HG02759 (cell line): Measurements from ENCODE around the gene CALR3.
"Not testable (repeated sequence)": the region's sequence is repeated elsewhere in the genome, so short reads cannot be mapped to it uniquely, and the experiment has no call there.

ENCODE experiments used
- ATAC-seq: cut with Tn5 transposase; IDR thresholded peaks from one replicate; pipeline ENCODE4 v1.9.1; 2021; ENCODE audit warnings: mild to moderate bottlenecking, moderate library complexity; ENCODE audit not compliant: unreplicated experiment

The CALR3 gene

DNA sequence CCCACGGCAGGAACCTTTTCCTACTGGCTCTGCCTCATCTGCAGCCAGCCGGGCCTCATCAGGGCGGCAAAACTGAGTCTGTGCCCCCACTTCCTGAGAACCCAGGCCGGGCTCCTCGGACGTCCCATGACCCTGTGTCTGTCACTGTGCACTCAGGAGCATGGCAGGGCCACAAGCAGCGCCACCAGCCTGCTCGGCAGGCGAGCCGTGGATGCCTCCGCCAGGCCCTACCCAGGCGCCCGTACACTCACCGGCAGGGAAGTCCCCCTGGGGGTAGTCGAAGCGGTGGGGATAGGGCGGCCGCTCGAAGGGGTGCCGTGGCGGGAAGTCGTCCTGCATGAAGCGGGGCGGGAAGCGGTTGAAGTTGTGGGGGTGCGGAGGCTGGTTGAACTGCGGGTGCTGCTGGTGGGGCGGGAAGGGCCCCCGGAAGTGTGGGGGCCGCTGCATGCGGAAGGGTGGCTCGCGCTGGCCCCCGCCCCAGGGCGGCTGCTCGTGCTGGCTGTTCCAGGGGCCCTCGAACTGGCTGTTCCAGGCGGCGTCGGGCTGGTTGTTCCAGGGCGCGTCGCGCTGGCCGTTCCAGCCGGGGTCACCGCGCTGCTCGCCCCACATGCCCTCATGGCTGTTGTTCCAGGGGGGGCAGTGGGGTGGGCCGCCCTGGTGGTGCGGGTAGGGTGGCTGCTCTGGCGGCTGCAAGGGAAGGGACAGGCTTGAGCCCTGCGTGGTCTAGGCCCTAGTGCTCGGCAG is 29.2 kb upstream of the CALR3 start:
- ATAC-seq, result no peak

DNA sequence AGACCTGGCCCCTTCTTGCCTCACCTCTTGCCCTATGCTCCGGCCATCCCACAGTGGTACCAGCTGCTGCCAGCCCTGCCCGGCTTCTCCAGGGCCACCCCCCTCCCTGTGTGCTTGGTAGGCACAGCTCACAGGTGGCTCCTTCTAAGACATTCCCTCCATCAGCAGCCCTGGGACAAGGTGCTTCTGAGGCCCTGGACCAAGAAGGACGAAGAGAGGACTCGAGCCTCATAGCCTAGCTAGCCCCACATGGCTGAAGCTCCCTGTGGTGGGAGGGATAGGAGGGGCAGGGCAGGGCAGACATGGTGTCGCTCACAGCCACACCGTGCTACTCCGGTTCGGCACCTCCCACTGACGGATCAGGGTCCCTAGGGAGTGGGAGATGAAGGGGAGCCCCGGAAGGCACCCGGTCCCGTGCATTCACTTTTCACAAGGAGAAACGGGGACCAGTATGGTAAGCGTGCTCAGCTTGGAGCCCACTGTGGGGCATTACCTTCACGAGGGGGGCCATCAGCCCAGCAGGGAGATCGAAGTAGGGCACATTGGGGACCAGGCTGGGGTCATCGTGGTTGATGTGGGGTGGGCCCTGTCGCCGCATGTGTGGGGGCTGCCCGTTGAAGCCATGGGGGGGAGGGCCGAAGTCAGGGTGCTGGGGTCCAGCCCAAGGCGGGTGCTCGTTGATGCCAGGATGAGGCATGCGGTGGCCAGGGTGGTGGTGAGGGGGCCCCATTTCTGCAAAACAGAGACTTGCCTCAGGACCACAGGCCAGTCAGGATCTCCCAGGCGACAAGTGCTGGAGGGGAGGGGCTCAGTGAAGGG is 26.8 kb upstream of the CALR3 start:
- no peak for ATAC-seq

DNA sequence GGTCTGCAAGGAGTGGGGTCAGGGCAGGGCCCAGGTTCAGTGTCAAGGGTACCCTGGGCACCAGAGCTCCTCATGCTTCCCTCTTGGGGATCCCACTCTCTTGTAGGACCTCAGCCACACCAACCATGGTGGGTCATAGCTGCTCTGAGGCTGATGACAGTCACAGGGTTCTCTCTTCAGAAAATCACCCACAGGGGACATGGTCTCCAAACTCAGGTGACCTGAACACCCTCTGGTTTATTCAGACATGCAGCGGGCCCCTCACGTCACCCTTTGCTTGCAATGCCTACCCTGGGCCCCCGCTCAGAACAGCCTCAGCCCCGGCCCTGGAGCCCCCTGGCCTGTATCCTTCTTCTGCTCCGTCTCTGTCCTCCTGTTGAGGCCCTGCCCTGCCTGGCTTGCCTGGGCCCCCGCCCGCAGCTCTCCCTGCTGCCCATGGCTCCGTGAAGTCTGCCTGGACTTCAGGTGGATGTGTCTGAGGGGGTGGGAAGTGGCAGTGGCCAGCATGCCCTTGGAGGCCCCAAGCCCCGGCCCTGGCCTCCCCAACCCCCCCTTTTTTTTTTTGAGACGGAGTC is 25.8 kb upstream of the CALR3 start:
- no peak for ATAC-seq

DNA sequence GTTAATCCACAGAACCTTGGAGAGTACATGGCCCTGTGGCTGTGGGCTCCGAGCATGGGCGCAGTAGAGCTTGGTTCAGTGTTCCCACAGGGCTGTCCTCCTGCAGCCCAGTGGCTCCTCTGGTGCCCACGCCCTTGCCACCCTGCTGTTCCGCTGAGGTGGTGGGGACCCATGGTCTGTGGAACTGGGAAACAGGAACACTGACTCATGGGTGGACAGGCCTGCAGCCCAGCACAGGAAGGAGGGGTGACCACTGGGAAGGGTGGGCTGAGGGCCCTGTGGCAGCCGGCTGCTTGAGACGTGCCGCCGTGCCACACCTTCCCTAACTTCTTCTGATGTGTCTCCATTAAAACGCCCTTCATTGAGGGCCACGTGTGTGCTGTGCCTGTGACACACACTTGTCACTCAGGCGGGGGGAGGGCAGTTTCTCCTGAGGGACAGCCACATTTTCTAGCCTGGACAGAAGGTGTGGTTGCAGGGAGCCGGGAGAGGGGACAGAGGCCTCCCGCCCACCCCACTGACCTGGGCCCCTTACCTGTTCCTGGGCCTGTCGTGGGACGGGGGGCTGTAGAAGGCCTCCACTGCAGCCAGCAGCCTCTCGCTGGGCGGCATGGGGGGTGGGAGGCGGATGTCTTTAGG is 25.1 kb upstream of the CALR3 start:
- ATAC-seq, result no peak

DNA sequence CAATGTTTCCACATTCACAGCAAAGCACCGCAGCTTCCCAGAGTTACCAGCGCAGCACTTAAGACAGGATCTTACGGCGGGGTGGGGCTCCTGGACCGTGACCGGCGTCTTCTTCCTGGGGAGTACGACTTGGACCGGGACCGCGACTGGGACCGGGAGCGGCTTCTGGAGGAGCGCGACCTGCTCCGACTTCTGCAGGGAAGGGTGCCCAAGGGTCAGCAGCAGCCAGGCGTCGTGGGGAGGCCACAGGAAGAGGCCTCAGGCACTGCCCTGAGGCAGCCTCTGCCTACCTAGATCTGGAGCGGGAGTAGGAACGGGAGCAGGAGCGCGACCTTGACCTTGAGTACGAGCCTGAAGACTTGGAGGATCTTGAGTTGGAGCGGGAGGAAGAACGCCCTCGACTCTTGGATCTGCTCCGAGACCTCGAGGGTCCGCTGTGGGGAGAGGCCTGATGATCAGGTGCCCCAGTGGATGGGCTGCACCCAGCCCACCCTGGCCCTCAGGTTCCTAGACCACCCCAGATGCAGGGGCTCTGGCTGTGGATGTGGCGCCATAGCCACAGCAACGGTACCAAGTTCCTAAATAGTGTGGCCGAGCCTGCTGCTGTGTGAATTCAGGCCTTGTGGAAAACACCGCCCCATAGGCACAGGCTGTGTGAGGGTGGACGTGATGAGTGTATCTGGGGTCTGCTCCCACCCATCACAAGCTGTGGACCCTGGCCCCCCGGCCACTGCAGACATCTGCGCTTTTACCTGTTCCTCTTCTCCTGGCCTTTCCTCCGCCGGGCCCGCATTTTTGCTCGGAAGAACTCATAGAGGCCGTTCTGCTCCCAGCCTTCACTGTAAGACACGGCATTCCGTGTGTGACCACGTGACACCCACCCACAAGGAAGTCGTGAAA is 24.4 kb upstream of the CALR3 start:
- no peak for ATAC-seq

DNA sequence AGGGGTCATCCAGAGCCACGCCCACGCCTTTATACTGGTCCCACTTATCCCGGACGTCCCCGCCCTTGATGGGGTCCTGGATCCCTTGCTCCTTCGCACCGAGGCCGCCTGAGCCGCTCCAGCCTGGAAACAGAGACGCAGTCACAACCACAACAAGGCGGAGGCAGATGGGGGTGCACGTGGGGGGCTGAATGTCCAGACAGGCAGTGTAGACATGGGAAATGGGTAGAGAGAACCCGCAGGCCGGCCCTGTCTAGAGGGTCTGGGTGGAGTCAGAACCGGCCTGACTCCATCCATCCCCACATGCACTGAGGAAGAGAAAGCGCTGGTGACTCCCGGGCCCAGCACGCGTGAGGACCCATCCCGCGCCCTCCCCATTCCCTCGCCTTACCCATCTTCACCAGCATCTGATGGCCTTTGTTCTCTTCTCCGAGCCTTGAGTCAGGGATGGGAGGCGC is 23.3 kb upstream of the CALR3 start:
- no peak for ATAC-seq

DNA sequence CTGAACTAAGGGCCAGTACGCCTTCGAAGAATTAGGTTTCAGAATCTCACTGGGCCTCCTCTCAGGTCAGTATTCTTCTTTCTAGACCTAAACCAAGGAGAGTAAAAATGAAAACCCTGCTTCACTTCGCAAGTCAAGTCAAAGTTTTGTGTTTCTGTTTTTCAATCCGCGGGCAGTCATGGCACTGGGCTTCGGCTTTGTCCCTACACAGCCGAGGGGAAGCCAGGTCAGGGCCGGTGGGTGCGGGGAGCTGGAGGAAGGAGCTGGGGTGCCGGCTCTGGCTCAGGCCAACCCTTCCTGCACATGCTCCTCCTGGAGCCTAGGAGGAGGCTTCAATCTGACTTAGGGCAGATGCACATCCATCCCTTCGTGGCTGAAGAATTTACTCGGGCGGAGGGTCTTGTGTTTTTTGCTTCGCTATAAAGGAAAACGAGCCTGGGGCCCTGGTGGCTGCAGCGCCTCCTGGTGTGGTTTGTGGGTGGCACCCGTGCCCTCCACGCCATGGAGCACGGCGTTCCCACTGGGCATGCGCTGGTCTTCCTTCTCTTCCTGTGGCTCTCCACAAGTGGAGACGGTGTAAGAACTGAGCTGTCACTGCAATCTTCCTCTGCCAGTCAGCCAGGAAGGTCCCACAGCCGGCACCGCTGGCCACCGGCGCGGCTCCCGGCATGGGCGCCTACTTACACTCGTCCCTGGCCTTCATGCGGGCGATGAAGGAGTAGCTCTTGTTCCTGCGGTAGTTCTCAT is 22.7 kb upstream of the CALR3 start:
- ATAC-seq, result no peak

DNA sequence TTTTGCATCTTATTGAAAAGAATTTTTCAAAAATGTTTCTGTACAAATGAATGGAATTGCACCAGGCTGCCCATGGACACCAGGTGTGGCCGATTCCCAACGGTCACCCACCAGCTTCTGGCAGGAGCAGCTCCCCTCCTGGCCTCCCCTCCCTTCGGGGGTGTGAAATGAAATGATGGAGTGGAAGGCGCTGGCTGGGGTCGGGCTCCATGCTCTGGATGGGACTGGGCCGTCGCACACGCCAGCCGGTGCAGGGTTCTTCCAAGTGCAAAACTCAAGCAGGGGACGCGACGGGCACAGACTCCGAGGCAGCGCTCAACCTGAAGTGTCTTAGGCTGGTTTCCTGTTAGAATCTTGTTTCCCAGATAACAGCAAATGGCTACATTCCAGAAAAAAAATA is 22.1 kb upstream of the CALR3 start:
- ATAC-seq, result no peak

DNA sequence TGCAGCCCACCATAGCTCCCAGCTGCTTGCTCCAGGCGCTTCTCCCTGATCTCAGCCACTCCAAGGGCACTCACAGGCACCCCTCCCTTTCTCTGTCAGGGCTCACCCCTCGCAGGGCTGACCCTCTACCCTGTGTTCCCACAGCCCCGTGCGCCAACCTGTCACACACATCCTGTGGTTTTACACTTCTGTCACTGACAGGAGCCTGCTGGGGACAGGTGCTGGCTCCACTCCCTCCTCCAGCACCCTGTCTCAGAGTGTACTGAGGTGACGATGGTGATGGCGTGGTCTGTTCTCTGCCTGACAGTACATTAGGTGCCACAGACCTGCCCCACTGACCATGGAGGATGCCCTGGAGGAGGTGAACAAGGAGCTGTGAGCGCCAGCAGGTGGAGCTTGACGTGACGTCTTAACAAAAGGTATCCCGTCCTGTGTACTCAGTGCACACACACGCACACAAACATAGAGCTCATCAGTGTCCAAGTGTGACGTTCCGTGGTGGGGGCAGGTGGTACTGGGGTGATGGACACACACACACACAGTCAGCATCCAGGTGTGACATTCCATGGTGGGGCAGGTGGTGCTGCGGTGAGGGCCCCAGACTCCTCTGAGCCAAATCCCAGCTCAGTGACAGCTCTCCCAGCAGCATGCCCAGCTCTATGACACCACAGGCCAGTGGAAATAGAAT is 21.1 kb upstream of the CALR3 start:
- no peak for ATAC-seq

DNA sequence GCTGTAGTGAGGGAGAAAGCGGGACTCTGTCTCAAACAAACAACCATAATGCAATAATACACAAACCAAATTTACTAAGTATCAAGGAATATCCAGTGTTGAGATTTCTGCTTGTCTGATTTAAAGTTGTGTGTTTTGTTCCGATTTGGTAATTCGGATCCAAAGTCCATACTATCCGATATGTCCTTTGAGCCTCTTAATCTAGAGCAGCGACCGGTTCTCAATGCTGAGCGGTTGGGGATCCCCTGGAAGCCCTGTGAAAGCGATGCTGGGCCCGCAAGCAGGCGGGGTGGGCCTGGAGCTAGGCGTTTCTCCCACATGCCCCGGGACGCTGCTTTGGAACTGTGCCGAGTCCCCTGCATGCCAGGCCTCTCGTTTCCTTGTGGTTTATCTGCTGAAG is 20.4 kb upstream of the CALR3 start:
- ATAC-seq, result no peak

DNA sequence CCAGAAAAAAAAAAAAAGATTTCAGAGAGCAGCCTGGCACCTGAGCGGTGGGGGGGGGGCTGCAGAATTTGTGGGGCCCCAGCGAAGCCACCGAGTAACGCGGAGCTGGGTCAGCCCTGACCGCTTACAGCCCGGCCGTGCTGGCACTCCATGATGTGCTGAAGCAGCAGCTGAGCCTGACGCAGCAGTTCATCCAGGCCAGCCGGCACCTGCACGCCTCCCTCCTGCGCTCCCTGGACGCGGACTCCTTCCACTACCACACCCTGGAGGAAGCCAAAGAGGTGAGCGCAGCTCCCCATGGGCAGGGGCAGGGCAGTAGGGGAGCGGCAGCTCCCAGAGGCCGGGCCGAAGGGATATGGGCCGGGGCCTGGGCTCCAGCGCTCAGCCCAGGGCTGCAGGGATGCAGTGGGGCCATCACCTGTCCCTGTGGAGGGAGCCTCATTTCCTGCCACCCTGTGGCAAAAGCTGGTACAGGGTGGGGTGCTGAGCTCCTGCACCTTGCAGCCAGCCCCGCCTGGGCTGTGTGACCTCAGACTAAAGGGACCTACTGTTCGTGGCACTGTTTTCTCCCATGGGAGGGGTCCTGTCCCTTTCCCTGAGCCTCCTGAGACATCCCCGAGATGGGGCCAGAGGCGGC is 18.5 kb upstream of the CALR3 start:
- ATAC-seq, result no peak

DNA sequence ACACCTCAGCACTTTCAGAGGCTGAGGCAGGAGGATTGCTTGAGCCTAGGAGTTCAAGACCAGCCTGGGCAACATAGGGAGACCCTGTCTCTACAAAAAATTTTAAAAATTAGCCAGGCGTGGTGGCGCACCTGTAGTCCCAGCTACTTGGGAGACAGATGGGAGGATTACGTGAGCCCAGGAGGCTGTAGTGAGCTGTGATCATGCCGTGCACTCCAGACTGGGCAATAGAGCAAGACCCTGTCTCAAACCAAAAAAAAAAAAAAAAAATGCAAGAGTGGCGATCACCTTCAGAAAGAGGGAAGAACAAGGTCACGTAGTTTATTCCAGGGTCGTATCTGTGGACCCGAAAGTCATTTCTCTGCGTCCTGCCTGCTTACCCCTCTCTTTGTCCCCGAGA is 16.6 kb upstream of the CALR3 start:
- not testable (repeated sequence) for ATAC-seq

DNA sequence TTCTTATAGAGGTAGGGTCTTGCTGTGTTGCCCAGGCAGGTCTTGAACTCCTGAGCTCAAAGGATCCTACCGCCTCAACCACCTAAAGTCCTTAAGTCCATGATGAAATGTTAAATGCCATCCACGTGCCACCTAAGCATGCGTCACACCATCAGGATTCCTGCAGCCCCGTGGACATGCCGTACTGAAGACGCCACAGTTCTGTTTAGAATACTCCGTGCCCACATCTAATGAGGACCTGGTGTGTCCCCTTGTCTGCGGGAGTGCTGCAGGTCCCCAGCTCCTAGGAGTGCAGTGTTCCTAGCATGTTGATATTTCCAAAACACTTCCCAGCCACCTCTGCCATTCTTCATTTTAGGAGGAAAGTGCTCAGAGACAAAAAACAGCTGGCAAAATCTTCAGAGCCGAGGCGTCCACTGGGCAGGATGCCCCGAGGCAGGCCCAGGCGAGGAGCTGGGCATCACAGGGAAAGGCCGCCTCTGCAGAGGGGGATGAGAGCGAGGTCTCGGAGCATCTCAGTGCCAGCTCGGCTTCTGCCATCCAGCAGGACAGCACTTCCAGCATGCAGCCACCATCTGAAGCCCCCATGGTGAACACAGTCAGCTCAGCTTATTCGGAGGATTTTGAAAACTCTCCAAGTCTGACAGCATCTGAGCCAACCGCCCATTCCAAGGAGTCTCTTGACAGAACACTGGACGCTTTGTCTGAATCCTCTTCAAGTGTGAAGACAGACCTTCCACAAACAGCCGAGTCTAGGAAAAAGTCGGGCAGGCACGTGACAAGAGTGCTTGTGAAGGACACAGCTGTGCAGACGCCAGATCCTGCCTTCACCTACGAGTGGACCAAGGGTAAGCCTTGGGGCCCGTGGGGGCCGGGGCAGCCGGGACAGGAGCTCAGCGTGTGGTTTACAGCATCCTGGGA is 13.4 kb upstream of the CALR3 start:
- ATAC-seq, result no peak

DNA sequence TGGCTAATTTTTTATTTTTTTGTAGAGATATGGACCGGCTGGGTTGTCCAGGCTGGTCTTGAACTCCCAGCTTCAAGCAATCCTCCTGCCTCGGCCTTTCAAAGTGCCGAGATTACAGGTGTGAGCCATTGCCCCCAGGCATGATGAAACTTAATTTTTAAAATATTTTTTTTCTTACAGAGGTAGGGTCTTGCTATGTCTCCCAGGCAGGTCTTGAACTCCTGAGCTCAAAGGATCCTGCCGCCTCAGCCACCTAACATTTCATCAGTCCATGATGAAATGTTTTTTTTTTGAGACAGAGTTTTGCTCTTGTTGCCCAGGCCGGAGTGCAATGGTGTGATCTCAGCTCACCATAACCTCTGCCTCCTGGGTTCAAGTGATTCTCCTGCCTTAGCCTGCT is 12.6 kb upstream of the CALR3 start:
- ATAC-seq, result no peak

DNA sequence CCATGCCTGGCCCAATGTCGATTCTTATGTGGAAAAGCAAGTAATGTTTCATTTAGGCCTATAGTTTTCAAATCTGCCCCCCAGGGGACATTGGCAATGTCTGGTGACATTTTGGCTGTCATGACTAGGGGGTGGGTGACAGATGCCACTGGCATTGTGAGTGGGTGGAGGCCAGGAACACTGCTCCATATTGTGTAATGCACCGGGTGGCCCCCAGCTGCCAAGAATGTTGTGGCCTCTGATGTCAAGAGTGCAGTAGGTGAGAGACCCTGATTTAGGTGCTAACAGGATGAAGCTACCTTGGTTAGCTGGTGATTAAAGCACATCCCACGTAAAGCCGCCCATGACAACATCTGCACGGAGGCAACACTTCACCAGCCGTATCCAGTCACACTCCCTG is 11.0 kb upstream of the CALR3 start:
- no peak for ATAC-seq

DNA sequence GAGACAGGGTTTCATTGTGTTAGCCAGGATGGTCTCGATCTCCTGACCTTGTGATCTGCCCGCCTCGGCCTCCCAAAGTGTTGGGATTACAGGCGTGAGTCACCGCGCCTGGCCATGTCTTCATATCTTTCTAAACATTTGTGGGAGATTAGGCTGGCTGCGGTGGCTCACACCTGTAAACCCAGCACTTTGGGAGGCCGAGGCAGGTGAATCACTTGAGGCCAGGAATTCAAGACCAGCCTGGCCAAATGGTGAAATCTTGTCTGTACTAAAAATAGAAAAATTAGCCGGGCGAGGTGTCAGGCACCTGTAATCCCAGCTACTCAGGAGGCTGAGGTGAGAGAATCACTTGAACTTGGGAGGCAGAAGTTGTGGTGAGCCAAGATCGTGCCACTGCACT is 10.2 kb upstream of the CALR3 start:
- ATAC-seq, result not testable (repeated sequence)

DNA sequence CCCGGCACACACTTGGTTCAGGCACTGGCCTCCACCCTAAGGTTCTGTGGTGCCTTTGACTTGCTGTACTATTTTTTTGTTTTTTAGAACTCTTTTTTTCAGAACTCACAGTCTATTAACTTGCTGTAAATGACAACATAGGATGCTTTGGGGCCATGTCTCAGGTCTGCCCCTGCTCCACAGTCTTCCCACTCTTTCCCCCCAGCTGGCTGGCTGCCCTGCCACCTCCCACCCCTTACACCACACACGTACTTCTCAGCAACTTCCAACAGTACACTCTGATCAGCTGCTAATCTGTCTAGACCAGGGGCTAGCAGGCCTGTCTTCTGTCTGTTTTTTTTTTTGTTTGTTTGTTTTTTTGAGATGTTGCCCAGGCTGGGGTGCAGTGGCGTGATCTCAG is 8.3 kb upstream of the CALR3 start:
- ATAC-seq, result no peak

DNA sequence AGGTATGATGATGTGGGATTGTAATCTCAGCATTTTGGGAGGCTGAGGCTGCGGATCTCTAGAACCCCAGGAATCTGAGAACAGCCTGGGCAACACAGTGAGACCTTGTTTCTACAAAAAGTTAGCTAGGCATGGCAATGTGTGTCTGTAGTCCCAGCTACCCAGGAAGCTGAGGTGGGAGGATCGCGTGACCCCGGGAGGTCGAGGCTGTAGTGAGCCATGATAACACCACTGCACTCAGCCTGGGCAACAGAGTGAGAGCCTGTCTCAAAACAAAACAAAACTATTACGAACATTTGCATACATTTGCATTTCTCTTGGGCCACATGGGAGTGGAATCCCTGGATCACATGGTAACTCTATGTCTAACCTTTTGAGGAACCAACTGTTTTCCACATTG is 1.9 kb upstream of the CALR3 start:
- no peak for ATAC-seq
